Fibroblast of lung (primary cell): ENCODE data around the gene DIP2C. TPM values are rescaled to one million over a fixed set of nuclear protein-coding genes. Genes with fewer than 3 reads are reported as not detected.

Experiments used
- DNase-seq, 2 donors: peaks; one replicate each; pipeline versions ENCODE4 v3.0.0 to v3.0.0-alpha.2; 2010; ENCODE audit warnings: low read depth in 2 of 2
- H2AFZ ChIP-seq: 2 replicates; pipeline ENCODE4 v1.5.1; 2012; ENCODE audit warnings: low read length, control low read depth, inconsistent platforms
- H3K27ac ChIP-seq: 2 replicates; pipeline ENCODE4 v1.5.1; 2011; ENCODE audit warnings: low read length, control low read depth; ENCODE audit not compliant: insufficient read depth
- H3K27me3 ChIP-seq: 2 replicates; pipeline ENCODE4 v1.5.1; 2011; ENCODE audit warnings: mild to moderate bottlenecking, low read length; ENCODE audit not compliant: control insufficient read depth, insufficient read depth
- H3K36me3 ChIP-seq: 2 replicates; pipeline ENCODE4 v1.5.1; 2011; ENCODE audit warnings: low read length; ENCODE audit not compliant: control insufficient read depth, insufficient read depth
- H3K4me1 ChIP-seq: 2 replicates; pipeline ENCODE4 v1.5.1; 2011; ENCODE audit warnings: low read length; ENCODE audit not compliant: control insufficient read depth, insufficient read depth; ENCODE audit errors: extremely low read depth
- H3K4me2 ChIP-seq: 2 replicates; pipeline ENCODE4 v1.5.1; 2011; ENCODE audit warnings: low read length, control low read depth; ENCODE audit not compliant: insufficient read depth; ENCODE audit errors: extremely low read depth
- H3K4me3 ChIP-seq, 4 experiments: fragments of 200-600 bp in 1 of 4; sonication (generic) in 1 of 4; replicated peaks in 1 of 4; 2 replicates each; pipeline ENCODE4 v1.5.1; 2011 to 2016; ENCODE audit warnings: low read length in 4 of 4, low read depth in 3 of 4, mild to moderate bottlenecking in 3 of 4, control low read depth in 2 of 4, inconsistent platforms in 1 of 4, mixed read lengths in 1 of 4; ENCODE audit not compliant: insufficient read depth in 1 of 4; ENCODE audit errors: control extremely low read depth in 1 of 4
- H3K79me2 ChIP-seq: 2 replicates; pipeline ENCODE4 v1.5.1; 2012; ENCODE audit warnings: mild to moderate bottlenecking, low read length, inconsistent platforms; ENCODE audit not compliant: control insufficient read depth, insufficient read depth
- H3K9ac ChIP-seq: 2 replicates; pipeline ENCODE4 v1.5.1; 2011; ENCODE audit warnings: mild to moderate bottlenecking, low read length, control low read depth; ENCODE audit not compliant: insufficient read depth
- H3K9me3 ChIP-seq: 2 replicates; pipeline ENCODE4 v1.5.1; 2012; ENCODE audit warnings: low read depth, low read length; ENCODE audit not compliant: control insufficient read depth, insufficient read depth
- H4K20me1 ChIP-seq: 2 replicates; pipeline ENCODE4 v1.5.1; 2011; ENCODE audit warnings: low read length; ENCODE audit not compliant: control insufficient read depth, insufficient read depth; ENCODE audit errors: extremely low read depth
- CTCF ChIP-seq, 2 donors: IDR thresholded peaks in 1 of 2; conservative IDR thresholded peaks in 1 of 2; 1 replicate in 1 of 2; 2 replicates in 1 of 2; pipeline ENCODE4 v1.5.1; 2011 to 2012; ENCODE audit warnings: low read length in 2 of 2, control low read depth in 1 of 2, inconsistent platforms in 1 of 2, low read depth in 1 of 2, mild to moderate bottlenecking in 1 of 2
- EZH2 ChIP-seq: IDR thresholded peaks from 2 replicates; pipeline ENCODE4 v1.5.1; 2012; ENCODE audit warnings: low read length, control low read depth, mild to moderate bottlenecking; ENCODE audit errors: missing control alignments
- polyA minus RNA-seq: library from RNA; depleted of rRNA, polyadenylated mRNA; stranded (reverse); fragments of >200 nt; gene quantifications from 2 replicates; pipeline ENCODE4 v1.2.3, GENCODE V29; 2011; ENCODE audit warnings: low replicate concordance
- polyA plus RNA-seq, 2 donors: library from polyadenylated mRNA; depleted of rRNA in 1 of 2; stranded (reverse) in 1 of 2; unstranded in 1 of 2; fragments of >200 nt; gene quantifications; 2 replicates each; pipeline ENCODE4 v1.2.1, GENCODE V29; 2011 to 2012; ENCODE audit warnings: missing spikeins in 1 of 2
- total RNA-seq: library from RNA; depleted of rRNA; stranded (reverse); fragments of >200 nt; gene quantifications from 2 replicates; pipeline ENCODE4 v1.2.1, GENCODE V29; 2014

The DIP2C gene, protein sequence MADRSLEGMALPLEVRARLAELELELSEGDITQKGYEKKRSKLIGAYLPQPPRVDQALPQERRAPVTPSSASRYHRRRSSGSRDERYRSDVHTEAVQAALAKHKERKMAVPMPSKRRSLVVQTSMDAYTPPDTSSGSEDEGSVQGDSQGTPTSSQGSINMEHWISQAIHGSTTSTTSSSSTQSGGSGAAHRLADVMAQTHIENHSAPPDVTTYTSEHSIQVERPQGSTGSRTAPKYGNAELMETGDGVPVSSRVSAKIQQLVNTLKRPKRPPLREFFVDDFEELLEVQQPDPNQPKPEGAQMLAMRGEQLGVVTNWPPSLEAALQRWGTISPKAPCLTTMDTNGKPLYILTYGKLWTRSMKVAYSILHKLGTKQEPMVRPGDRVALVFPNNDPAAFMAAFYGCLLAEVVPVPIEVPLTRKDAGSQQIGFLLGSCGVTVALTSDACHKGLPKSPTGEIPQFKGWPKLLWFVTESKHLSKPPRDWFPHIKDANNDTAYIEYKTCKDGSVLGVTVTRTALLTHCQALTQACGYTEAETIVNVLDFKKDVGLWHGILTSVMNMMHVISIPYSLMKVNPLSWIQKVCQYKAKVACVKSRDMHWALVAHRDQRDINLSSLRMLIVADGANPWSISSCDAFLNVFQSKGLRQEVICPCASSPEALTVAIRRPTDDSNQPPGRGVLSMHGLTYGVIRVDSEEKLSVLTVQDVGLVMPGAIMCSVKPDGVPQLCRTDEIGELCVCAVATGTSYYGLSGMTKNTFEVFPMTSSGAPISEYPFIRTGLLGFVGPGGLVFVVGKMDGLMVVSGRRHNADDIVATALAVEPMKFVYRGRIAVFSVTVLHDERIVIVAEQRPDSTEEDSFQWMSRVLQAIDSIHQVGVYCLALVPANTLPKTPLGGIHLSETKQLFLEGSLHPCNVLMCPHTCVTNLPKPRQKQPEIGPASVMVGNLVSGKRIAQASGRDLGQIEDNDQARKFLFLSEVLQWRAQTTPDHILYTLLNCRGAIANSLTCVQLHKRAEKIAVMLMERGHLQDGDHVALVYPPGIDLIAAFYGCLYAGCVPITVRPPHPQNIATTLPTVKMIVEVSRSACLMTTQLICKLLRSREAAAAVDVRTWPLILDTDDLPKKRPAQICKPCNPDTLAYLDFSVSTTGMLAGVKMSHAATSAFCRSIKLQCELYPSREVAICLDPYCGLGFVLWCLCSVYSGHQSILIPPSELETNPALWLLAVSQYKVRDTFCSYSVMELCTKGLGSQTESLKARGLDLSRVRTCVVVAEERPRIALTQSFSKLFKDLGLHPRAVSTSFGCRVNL (N-terminal part only)
- 12.6 and 18.3 TPM in 2 replicates for total RNA-seq
- 9.3 and 10.7 TPM in 2 replicates for polyA plus RNA-seq
- 11.0 and 15.3 TPM in 2 replicates for polyA plus RNA-seq (2012)
- polyA minus RNA-seq = 69.5 and 70.2 TPM in 2 replicates

DNA sequence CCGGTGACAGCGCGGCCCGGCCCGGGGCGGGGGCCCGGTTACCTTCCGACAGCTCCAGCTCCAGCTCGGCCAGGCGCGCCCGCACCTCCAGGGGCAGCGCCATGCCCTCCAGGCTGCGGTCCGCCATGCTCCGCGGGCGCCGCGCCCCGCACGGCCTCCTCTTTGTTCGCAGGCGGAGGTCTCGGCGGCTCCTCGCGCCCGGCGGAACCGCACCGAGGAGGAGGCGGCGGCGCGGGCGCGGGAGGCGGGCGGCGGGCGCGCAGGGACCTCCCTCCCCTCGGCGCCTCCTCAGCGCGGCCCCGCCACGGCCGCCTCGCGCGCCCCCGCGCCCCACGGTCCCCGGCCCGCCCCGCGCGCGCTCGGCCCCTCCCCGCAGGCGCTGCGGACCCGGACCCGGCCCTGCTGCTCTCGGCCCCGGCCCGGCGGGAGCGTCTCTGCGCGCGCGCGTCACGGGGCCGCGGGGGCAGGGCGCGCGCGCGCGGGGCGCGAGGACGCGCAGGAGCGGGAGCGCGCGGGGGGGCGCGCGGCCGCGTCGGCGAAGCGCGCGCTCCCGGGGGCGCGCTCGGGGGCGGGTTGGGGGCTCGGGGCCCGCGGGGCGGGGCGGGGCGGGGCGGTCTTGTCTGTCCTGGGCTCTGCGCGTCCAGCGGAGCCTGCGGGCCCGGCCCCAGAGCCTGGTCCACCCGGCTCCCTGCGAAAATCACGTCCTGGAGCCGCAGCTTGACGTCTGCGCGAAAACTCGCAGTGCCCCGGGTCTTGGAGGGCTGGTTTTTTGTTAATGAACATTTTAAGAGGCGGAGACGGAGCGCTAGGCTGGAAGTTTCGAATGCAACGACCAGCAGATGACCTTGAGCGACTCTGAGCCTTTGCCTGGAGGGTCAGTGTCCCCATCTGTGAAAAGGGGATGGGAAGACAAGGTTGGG, at the start of gene DIP2C:
Gene DIP2C (minus strand): TSS at position 217 of the 920 bp plus-strand sequence. CDS start 90 bp downstream, at position 127.
- H3K4me2 ChIP-seq = peak within 1 kb of the TSS; percentile 88
- DNase-seq = peak; percentile 76 to 80
- H3K4me1 ChIP-seq = peaks cover 6% of the 10 kb centered on the region
- H3K79me2 ChIP-seq = peaks cover 33% of the 10 kb centered on the region
- no peaks in the 10 kb centered on the region for H3K9me3 ChIP-seq
- TF ChIP-seq CTCF (conservative IDR thresholded peaks at IDR 0.05 in 1 of 2, IDR thresholded peaks at IDR 0.05 in 1 of 2; ENCODE audit: low read depth in 1 of 2, low read length in 2 of 2) (no peak), EZH2 (no peak)
- H3K27ac ChIP-seq = peak within 1 kb of the TSS; percentile 64
- H2AFZ ChIP-seq = peak within 1 kb of the TSS; percentile 87
- peak within 1 kb of the TSS; percentile 55 to 79 (median 68) for H3K4me3 ChIP-seq
- H3K36me3 ChIP-seq = no peaks in the 10 kb centered on the region
- peaks cover 1% of the 10 kb centered on the region for H4K20me1 ChIP-seq
- H3K9ac ChIP-seq = peak within 1 kb of the TSS; percentile 81
- no peaks in the 10 kb centered on the region for H3K27me3 ChIP-seq

DNA sequence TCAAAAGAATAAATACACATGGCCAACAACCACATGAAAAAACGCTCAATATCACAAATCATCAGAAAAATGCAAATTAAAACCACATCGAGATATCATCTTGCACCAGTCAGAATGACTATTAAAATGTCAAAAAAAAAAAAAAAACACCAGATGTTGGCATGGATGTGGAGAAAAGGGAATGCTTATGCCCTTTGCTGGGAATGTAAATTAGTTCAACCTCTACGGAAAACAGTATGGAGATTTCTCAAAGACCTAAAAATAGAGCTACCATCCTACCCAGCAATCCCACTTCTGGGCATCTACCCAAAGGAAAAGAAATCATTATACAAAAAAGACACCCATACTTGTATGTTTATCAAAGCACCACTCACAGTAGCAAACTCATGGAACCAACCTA, 45.0 kb upstream of the DIP2C start:
- no peaks in the 10 kb centered on the region for H3K4me1 ChIP-seq
- no peak for DNase-seq

More for the DNA sequence above, 45.0 kb upstream of the DIP2C start:
- no peaks in the 10 kb centered on the region for H3K79me2 ChIP-seq
- TF ChIP-seq EZH2 (no peak), CTCF (conservative IDR thresholded peaks at IDR 0.05 in 1 of 2, IDR thresholded peaks at IDR 0.05 in 1 of 2; ENCODE audit: low read depth in 1 of 2, low read length in 2 of 2) (no peak)
- peaks cover 6% of the 10 kb centered on the region for H3K27me3 ChIP-seq
- H3K4me3 ChIP-seq = no peak overlapping the region
- no peaks in the 10 kb centered on the region for H4K20me1 ChIP-seq
- H3K27ac ChIP-seq = no peak overlapping the region
- H3K36me3 ChIP-seq = no peaks in the 10 kb centered on the region
- no peak overlapping the region for H2AFZ ChIP-seq
- H3K4me2 ChIP-seq = no peak overlapping the region
- no peak overlapping the region for H3K9ac ChIP-seq
- H3K9me3 ChIP-seq = no peaks in the 10 kb centered on the region
